GM21360 (cell line): ENCODE results near the gene CFAP73.
A peak's percentile ranks its signal among the peaks of the same experiment; 100 is the strongest.

ENCODE experiments used
- ATAC-seq: cut with Tn5 transposase; IDR thresholded peaks from one replicate; pipeline ENCODE4 v1.9.1; 2021; ENCODE audit warnings: mild to moderate bottlenecking, moderate library complexity; ENCODE audit not compliant: unreplicated experiment

CFAP73 gene

DNA sequence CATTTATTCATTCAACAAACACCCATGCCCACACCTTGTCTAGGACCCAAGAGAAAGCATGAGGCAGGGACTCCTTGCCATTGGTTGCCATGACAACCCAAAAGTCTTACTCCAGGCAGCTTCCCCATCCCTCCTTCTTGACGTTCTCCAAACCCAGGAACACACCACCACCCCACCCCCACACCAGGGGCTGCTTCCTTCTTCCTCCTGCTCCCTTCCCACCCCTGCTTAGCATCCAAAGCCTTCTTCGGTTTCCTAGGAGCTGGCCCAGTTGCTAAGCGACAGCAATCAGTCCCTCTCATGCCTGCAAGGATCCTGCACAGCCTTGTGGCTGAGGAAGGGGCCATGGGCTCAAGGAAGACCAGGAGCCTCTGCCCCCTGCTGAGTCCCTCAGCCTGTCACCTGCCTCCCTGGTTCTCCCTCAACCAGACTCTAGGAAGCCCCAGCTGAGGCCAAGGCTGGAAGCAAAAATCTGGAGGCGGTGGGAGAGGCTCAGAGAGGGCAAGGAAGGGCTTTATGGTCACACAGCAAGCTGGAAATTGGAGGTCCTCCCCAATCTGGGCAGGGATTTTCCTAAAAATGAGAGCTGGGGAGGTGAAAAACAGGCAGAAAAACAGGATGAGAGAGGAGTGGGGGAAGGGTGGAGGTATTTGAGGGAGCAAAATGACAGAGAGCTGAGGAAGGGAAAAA is 29.4 kb upstream of the CFAP73 start:
- no peak for ATAC-seq

DNA sequence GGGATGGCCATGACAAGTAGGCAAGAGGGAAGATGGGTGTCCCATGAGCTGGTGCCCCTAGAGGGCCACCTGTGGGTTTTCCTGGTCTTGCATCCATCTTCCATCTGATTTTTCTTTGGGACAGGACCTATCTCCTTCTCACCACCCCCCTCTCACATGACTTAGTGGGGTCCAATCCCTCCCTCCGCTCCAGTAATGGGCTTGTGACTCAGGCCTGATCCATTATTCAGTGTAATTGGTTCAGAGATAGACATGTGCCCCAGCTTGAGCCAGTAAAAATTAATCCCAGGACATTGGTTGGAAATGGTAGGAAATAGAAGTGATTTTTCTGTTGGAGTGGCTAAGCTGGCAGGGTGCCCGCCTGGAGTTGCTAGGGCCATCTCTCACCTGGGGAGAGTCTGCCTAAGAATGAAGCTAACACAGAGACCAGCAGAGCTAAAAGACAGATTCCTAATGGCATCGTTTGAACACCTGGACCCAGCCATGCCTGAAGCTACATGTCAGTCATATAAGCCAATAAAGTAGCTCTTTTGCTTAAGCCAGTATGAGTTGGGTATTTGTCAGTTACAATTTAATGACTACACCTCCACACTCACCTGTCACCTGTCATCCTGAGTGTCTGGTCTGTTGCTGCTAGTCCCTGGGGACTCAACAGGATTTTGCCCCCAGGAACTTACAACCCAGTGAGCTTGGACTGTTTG is 28.7 kb upstream of the CFAP73 start:
- ATAC-seq, result no peak

DNA sequence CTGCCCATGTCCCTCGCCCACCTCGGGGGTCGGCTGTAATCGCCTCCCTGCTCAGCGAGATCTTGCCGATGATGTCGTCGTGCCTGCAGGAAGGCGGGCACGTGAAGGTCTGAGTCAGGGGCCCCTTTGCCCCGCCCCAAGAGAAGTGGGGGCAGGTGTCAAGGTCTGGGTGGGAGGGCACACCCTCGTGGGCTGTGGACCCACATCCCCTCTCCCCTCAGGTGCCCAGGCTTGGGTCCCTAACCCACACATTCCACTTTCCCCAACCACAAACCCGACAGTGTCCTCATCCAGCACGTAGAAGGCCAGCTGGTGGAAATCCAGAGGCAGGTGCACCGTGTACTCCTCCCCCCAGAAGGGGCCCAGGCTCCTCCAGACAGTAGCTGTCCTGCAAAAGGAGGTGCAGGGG is 21.7 kb upstream of the CFAP73 start:
- no peak for ATAC-seq

DNA sequence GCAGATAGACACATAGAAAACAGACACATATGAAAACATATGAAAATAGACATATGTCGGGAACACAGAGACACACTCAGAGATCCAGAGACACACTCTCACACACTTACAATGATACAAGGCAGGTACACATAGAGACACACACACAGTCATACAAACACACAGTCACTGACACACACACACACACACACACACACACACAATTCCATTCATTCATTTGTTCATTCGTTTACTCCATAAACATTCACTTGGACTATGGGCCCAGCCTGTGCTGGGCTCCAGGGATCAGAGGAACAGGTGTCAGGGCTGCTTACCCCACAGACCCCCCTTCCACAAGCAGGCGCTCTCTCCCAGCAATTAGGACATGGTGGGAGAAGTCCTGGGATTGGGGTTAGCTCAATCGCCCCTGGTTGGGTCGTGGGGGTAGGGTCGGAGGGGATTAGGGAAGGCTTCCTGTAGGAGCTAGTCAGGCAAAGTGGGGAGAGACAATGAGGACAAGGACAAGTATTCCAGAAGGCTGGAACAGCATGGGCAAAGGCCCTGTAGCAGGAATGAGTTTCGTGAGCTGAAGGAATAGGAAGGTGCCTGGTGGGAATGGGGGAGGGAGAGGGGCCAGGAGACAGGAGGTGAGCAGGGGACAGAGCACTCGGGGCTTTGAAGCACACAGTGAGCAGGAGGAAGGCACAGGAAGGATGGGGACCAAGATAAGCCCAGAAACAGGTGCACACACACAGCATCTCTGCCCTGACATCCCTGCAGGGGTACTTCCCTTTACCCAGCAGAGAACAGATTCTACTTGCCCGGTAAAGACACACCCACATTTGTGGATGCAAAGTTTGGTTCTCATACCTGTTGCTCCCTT is 20.5 kb upstream of the CFAP73 start:
- ATAC-seq, result no peak

DNA sequence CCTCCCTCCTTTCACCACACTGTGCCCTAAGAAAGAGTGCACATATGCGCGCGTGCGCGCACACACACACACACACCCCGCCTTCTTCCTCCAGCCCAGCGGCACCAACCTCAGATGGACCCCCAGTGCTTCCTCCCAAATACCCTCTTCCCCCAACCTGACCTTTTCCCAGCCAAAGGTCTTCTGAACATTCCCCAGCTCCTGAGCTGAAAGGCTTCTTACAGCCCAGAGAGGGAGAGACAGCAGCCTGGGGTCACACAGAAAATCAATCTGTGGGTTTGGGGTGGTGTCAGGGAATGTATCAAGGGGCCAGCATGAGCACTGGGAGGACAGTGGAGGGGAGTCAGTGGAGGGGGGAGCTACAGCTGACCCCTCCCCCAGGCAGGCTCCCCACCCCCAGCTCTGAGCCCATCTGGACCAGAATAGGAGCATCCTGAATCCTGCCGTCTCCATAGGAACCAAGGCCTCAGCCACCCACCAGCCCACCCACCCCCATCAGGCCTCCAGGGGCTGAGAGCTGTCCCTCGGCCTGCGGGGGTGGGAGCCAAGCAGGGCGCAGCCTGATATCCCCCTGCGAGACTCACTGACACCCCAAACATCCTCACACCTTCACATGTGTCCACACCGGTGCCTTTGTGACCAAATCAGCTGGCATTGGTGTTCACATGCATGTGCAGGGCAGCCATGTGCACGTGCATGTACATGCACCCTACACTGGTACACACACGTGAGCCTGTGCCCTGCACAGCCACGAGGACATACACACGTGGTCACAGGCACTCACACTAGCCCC is 19.7 kb upstream of the CFAP73 start:
- ATAC-seq, result no peak

DNA sequence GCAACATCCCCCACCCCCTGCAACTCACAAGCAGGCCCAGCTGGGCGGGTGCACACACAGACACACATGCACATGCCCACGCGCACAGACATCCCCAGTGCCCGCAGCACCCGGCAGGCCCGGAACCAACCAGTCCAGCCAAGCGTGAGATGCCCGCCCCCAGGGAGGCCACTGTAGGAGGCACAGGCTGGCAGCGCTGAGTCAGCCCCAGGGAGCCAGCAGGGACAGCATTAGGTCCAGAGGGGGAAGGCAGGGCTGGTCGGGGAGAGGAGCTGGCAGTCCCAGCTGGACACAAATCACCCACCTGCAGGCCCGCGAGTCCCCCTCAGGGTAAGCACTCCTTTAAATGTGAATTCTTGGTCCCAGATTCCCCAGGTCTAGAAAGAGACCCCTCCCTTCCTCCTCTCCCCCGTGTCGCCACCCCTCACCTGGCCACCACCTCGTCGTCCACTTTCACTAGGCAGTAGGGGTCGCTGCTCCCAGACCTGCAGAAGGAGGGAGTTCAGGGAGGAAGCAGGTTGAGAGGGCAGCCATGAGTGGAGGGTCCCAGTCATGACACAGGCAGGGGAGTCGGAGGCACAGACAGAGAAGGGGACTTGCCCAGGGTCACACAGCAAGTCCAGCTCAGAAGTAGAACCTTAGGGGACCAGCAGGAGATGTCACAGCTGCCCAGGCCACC is 18.9 kb upstream of the CFAP73 start:
- no peak for ATAC-seq

DNA sequence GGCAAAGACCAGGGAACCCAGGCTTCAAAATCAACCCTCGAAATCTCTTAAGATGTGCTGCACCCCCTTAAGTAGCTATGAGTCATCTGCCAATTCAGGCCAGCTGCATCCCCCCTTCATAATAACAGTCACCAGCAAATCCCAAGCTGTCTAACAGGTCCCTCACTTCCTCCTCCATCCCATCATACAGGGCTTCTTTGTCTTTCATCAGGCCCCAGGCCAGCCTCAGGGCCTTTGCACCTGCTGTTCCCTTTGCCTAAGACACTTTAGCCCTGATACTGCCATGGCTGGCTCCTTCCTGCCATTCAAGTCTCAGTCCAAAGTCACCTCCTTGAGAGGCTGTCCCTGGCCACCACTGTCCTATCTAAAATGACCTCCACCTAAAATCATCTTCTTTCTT is 18.0 kb upstream of the CFAP73 start:
- ATAC-seq, result no peak

DNA sequence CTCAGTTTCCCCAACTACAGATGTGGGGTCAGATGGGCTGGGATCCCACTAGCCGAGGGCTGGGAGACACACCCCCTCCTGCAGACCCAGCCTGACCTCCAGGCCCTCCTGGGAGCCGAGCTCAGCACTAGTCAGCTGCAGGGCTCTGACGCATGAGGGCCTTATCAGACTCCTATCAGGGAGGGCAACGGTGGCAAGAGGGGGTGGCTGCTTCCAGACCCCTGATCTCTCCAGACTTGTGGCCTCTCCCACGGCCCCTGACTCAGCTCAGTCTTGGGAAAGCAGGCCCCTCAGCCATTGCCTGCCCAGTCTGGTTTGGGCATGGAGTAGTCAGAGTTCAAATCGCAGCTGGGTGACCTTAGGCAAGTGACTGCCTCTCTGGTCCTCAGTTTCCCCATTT is 16.5 kb upstream of the CFAP73 start:
- no peak for ATAC-seq

DNA sequence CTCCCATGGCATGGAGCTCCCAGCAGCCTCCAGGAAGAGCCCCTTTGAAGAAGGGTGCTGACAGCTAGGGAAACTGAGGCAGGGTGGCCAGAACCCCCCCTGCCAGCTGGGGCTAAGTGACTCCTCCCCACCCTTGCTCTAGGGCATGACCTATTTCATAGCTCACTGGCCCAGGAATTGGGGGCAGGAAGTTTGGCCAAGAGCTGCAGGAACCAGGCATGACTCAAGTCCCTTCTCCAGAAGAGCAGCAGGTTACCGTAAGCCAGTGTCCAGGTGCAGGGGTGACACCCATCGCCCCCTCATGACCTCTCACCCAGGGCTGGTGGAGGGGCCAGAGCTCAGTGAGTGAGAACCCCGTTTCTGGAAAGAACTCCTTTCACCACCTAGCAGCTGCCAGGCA is 15.9 kb upstream of the CFAP73 start:
- no peak for ATAC-seq

DNA sequence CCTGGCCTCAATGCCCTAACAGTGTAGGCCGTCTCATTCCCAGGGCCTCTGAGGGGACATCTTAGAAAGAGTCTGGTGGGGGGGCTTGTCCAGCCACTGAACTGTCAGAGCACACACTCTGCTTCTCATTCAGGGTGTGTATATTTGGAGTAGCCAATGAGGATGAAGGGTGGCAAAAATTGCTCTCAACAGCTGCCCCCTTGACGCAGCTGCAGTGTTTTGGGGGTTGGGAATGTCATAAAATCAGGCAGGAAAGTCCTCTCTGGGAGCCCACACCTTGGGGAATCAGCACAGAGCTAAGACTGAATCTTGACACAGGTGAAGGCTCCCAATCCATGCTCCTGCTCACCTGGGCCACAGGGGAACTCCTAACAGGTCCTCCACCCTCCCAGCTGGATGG is 15.5 kb upstream of the CFAP73 start:
- no peak for ATAC-seq

DNA sequence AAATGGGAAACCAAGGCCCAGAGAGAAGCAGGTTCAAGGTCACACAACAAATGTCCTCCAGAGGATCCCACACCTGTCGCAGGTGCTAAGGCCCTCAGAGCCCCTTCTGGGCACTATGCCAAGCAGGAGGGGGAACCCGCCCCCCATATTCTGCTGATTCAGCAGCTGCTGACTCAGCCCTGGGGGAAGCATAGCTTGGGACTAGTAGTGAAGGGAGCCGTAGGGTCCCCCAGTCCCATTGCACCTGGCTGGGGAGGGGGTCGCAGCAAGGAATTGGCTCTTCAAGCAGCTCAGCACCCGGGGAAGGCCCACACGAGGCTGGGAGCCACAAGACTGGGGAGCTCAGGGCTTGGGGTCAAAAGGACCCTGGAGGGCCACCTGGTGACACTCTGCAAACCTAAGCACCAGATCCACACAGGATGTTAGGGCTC is 15.0 kb upstream of the CFAP73 start:
- no peak for ATAC-seq

DNA sequence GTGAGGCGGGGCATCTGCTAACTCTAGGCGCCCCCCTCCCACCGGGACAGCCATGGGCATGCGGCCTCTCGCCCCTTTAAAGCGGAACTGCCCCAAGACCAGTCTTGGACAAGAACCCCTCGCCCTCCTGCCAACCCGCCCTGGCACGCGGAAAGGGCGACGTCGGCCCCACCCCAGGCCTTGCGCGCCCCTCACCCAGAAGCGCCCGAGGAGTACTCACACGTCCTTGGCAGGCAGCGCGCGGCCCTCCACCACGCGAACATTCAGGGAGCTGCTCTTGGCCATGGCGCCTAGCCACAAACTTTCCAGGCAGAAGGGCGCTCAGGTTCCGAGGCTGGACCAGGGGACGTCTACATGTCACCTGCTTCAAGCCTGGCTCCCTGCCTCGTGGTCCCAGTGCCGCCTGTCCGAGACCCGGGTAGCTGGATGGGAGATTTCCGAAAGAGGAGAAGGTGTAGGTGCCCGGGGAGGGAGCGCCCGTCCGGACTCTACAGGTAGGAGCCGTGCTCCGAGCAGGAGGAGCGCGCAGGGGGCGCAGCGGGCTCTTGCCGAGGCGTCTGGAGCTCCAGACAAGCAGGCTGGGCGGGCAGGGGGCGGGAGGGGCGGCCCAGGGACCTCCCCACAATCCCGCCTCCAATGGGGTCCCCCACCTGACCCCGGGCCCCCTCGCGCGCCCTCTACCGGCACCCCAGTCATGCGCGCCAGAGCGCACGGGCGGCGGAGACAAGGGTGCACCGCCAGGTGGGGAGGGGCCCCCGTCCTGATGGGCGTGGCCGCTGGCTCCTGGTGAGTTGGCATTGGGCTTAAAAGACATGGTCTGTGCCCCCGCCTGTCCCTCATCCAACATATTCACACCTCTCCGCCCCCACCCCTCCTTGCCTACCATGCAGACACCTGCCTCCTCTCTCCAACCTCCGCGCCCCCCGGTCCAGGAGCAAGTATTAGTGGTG is 14.1 kb upstream of the CFAP73 start, which contains the start of gene RASAL1:
RASAL1 (minus strand) TSS at position 584 of the 950 bp plus-strand sequence; CDS start at position 285, 299 bp downstream.
- peak; percentile 65 for ATAC-seq

DNA sequence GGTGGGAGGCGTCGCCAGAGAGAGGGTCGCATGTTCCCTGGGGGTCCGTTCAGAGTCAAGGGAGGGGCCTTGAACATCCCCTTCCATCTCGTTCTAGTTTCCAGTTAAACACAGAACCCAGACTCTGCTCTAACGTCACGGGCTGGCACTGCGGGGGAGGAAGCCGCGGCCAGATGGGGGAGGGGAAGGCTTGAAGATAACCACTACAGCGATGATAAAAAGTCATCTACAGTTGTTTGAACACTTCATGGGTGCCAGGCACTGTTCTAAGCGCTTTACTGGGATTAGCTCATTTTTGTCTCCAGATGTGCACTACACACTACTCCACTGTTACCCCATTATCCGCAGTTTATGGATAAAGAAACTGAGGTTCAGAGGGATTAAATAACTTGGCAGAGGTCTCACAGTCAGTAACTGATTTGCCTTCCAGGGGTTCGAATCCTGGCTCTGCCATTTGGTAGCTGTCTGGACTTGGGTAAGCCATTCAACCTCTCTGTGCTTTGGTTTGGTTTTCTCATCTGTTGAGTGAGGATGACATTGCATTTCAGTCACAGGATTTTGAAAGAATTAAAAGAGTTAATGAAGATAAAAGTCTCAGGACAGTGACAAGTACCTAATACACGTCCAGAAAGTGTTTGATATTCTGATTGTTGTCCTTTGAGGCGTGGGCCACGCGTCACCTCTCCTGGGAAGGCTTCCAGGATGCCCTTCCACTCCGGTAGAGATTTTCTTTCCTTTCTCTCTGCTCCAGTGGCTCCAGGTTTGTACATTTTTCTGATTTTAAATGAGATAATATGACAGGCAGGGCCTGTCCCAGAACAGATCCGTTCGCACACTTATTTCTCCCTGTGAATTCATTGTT is 13.2 kb upstream of the CFAP73 start:
- ATAC-seq, result no peak

DNA sequence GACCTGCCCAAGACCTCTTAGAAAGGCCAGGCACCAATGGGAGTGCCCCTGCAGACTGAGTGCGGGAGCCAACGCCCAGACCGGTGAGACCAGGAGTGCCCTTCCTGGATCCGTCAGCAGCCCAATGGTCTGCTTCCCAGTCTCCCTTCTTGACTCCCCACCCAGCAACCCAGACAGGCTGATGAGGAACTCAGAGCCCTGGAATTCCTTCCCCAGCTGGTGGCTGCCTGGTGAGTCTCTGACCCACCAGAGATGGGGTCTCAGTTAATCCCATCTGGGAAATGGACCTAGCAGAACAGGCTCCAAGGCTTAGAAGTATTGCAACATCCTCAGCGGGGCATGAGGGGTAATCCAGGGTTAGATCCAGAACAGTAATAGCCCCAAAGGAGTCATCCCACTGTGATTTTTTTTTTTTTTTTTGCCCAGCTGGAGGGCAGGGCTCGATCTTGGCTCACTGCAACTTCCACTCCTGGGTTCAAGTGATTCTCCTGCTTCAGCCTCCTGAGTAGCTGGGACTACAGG is 12.5 kb upstream of the CFAP73 start:
- ATAC-seq, result no peak

DNA sequence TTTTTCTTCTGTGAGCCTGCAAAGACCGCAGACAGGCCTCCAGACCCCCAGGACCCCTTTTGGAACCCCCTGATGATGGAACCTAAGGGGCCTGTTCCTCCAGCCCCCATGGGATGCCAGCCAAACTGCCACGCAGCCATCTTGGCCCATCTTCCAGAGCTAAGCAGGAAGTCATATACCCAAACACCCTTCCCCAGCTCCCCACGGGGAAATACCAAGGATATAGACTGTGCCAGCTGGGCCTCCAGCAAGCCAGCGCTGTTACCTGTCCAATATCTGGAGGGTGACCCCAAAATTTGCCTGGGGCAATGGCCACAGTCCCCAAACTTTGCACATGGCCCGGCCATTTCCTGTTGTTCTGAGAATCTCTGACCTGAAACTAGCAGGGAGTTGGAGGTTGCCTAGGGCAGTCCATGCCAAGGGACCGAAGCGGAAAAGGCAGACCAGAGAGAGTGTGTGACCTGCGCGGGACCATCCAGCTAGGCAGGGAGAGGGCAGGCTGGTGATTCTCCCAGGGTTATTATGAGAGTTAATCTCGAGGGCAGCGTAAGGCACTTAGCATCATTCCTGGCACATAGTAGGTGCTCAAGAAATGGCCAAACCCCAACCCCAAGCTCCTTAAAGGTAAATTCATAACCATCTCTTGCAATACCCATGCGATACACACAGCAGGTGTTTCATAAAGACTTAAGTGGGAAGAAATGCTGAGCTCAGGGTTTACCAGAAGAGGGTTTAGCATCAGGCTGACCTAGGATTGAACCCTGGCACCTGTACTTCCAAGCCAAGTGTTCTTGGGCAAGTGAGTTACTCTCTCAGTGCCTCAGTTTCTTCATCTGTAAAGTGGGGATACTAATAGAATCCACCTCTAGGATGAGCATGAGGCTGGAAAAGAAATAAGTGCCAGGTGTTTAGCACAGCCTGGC is 11.4 kb upstream of the CFAP73 start:
- no peak for ATAC-seq

DNA sequence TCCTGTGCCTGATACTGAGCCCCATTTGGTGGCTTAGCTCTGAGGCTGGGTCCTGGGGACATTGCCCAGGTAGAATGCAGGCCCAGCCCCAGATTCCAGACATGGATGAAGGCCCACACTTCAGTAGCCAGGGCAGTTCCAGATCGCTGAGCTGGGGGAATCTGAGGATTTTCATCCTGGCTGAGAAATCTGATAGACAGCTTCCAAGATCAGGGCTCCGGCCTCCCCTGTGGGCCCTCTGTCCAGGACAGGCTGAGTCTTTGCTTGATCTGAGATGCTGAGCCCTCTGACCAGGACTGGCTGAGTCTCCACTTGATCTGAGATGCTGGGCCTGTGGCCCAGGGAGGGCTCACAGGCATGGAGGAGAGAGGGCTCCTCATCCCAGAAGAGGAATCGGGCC is 10.7 kb upstream of the CFAP73 start:
- ATAC-seq, result no peak

DNA sequence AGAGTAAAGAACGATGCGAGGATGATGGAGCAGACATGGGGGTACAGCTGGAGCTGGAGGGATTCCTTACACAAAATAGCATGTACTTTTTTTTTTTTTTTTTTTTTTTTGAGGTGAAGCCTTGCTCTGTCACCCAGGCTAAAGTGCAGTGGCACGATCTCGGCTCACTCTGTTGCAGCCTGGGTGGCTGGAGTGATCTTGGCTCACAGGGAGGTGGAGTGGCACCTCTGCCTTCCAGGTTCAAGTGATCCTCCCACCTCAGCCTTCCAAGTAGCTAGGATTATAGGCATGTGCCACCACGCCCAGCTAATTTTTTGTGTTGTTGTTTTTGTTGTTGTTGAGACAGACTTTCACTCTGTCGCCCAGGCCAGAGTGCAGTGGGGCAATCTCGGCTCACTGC is 8.8 kb upstream of the CFAP73 start:
- no peak for ATAC-seq
